DND-41 (cell line): Measurements from ENCODE around the gene PTCRA.

Experiments used
- CTCF ChIP-seq: IDR thresholded peaks from 2 replicates; pipeline ENCODE4 v1.5.1; 2012; ENCODE audit warnings: borderline replicate concordance, low read length, moderate library complexity, mild to moderate bottlenecking; ENCODE audit not compliant: poor library complexity, severe bottlenecking; ENCODE audit errors: extremely low read depth
- EZH2 ChIP-seq: IDR thresholded peaks from 3 replicates; pipeline ENCODE4 v1.6.1; 2012; ENCODE audit warnings: borderline replicate concordance, low read depth, mild to moderate bottlenecking, moderate library complexity, low read length, inconsistent platforms; ENCODE audit not compliant: severe bottlenecking

GRCh38 chr6:42877695-42878094 lies 38.2 kb upstream of the PTCRA start:
- no peak for TF ChIP-seq CTCF
- TF ChIP-seq EZH2: no peak
